Hair follicle dermal papilla cell (primary cell): Measurements from ENCODE around the gene CXCL14. TPM values are rescaled to one million over a fixed set of nuclear protein-coding genes. Genes with fewer than 3 reads are reported as not detected.

Experiments used
- total RNA-seq: library from RNA; depleted of rRNA; stranded (reverse); fragments of >200 nt; gene quantifications from 2 replicates; pipeline ENCODE4 v1.2.3, GENCODE V29; 2012

The CXCL14 gene, protein sequence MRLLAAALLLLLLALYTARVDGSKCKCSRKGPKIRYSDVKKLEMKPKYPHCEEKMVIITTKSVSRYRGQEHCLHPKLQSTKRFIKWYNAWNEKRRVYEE
- total RNA-seq, result 1.2 and 2.1 TPM in 2 replicates

GRCh38 chr5:135578685-135579341 lies at the start of gene CXCL14:
CXCL14 (minus strand) TSS chr5:135578991; CDS start chr5:135578778, 213 bp downstream.

DNA sequence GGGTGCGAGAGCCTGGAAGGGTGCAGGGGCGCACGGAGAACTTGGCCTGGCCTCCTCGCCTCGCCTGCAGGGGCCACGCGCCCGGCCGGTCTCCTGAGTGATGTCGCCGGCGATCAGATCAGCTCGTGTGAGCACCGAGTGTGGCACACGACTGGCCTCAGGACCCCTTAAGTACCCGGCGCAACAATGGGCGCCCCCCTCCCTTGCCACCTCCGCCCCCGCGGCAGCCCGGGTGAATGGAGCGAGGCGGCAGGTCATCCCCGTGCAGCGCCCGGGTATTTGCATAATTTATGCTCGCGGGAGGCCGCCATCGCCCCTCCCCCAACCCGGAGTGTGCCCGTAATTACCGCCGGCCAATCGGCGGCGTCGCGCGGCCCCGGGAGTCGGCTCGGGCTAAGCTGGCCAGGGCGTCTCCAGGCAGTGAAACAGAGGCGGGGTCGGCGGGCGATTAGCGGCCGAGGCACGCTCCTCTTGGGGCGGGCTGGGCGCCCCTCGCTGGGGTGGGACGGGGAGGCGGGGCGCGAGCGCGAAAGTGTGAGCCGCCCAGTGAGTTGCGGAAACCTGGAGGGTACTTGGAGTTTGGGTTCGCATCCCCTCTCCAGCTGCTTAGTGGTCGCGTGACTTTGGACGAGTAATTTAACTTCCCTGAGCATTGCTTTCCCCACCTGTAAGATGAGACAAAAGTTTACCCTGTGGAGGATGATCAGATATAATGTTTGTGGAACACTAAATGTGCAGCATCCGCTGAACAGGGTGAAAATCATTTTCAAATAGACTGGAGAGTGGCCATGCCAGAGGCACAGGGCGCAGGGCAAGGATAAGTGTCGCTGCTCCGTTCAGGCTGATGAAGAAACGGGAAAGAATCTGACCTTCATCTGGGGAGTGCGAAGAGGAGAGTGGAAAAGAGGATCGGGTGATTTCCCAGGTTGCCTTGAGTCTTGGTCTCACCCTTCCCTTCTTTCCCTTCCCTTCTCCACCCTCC lies 42.7 kb downstream of the CXCL14 start, which contains the start of gene NEUROG1:
Gene NEUROG1 (minus strand): TSS at position 145 of the 982 bp plus-strand sequence. CDS start 274 bp downstream, outside the sequence.

Other genes with a start within 250 kb of the CXCL14 start
- 158 TPM in 2 replicates for gene MACROH2A1, start 179.8 kb downstream of the CXCL14 start, total RNA-seq
- not detected in 2 replicates for gene DCANP1, start 131.6 kb downstream of the CXCL14 start, total RNA-seq
- gene TIFAB, start 126.6 kb downstream of the CXCL14 start, total RNA-seq, result not detected in 2 replicates
- gene NEUROG1, start 43.0 kb downstream of the CXCL14 start, total RNA-seq, result not detected in 2 replicates